Measurements from ENCODE around the gene MTFR2.
A peak's percentile ranks its signal among the peaks of the same experiment; 100 is the strongest.

GRCh38 chr6:136201732-136202131 is 48.4 kb downstream of the MTFR2 start:
- TF ChIP-seq CTCF (IDR thresholded peaks at IDR 0.05) (peak in 1 of 6 experiments; percentile 12), POLR2A (IDR thresholded peaks at IDR 0.05) (no peak)
